Measurements from ENCODE around the gene CEL.
"Not testable (repeated sequence)": the region's sequence is repeated elsewhere in the genome, so short reads cannot be mapped to it uniquely, and the experiment has no call there.

The CEL gene

GRCh38 chr9:133061764-133062145 lies at the start of gene CEL:
TSS of gene CEL (plus strand) at chr9:133061981. CDS start at chr9:133062003, 22 bp downstream.
- not testable (repeated sequence) for FAIRE-seq

- no peak for FAIRE-seq
Measured at GRCh38 chr9:133014696-133015095, 47.1 kb upstream of the CEL start.

- FAIRE-seq: no peak
Measured at GRCh38 chr9:133023117-133023890, 38.5 kb upstream of the CEL start.

- no peak for FAIRE-seq
Measured at GRCh38 chr9:133026426-133026825, 35.4 kb upstream of the CEL start.

GRCh38 chr9:133027134-133027533 lies 34.6 kb upstream of the CEL start:
- no peak for FAIRE-seq

- FAIRE-seq: no peak
Measured at GRCh38 chr9:133028221-133028620, 33.6 kb upstream of the CEL start.

DNA sequence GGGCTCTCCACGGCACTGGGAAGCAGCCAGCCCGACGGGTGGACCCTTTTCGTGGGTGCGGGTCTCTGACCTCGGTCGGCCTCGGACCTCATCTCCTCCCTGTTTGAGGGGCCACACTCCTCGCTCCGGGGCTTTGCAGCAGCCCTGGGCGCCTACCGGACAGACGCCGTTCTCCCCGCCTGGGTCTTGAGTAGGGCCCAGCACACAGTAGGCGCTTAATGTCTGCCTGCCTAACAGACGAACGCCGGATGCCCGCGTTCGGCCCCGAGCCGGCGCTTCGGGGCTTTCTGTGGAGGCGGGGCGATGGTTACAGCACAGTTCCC lies 31.8 kb upstream of the CEL start:
- no peak for FAIRE-seq

GRCh38 chr9:133030317-133031129 lies 31.3 kb upstream of the CEL start, which contains the start of gene GTF3C5:
TSS of gene GTF3C5 (plus strand) at chr9:133030997. CDS start at chr9:133031012, 15 bp downstream.
- peak; percentile 99 for FAIRE-seq

DNA sequence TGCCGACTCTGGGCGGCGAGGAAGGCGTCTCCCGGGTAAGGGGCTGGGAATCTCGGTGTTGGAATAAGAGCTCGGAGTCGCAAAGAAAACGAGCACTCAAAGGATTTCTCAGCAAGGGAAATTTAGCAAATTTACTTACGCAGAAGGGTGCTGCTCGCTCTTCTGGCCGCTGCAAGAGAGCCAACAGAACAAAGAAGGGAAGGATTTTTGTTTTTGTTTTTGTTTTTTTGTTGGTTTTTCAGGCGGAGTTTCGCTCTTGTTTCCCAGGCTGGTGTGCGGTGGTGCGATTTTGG lies 30.7 kb upstream of the CEL start:
- no peak for FAIRE-seq

DNA sequence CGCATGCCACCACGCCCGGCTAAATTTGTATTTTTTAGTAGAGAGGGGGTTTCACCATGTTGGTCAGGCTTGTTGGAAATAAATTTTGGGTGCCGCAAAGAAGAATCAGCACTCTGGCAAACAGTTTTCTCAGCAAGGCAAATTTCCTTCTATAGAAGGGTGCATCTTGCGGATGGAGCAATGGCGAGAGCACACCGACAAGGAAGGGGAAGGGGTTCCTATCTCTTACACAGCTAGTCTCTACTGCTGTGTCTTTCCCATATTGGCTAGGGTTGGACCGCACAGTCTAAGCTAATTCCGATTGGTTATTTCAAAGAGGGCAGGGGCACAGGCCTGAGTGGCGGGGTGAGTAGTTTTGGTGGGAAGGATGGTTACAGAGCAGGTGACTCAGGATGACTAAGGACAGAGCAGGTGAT lies 30.3 kb upstream of the CEL start:
- no peak for FAIRE-seq

- no peak for FAIRE-seq
Measured at GRCh38 chr9:133032171-133032570, 29.6 kb upstream of the CEL start.

DNA sequence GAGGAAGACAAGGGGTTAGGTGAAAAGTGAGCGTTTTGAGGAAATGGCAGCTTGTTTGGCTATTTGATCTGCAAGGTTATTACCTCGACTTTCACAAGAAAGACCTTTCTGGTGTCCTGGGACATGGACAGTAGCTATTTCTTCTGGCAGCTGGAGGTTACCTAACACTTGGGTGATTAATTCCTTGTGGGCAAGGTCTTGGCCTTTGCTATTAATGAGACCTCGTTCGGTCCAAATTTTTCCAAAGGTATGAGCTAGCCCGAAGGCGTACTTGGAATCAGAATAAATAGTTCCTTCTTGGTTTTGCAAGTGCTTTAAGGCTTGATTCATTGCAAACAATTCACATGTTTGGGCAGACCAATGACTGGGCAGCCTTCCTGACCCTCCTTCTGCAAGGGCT lies 26.1 kb upstream of the CEL start:
- no peak for FAIRE-seq

DNA sequence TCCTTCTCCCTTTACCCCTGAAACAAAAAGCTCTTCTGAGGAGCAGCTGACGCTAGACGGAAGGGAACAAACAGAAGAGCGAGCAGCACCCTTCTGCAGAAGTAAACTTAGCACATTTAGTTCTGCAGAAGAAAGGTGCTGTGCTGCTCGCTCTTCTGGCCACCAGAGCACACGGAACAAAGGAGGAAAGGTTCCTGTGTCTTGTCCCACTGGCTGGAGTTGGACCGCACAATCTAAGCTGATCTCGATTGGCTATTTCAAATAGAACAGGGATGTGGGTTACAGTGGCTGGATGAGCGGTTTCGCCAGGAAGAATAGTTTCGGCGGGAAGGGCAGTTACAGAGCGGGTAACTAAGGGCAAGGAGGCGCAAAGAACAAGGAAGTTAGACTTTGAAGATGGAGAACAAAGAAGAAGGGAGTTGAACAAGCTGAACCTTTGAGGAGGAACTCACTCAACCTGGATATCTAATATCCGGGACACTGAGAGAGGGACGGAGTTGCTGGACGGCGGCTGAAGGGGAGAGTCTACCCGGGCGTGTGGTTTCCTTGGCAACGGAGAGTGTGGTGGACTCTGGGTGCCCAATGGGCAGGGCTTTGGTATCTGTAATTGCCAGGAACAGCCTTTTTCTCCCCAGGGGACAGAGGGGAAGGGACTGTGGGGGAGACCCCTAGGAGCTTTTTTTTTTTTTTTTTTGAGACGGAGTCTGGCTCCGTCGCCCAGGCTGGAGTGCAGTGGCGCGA lies 23.8 kb upstream of the CEL start:
- no peak for FAIRE-seq

DNA sequence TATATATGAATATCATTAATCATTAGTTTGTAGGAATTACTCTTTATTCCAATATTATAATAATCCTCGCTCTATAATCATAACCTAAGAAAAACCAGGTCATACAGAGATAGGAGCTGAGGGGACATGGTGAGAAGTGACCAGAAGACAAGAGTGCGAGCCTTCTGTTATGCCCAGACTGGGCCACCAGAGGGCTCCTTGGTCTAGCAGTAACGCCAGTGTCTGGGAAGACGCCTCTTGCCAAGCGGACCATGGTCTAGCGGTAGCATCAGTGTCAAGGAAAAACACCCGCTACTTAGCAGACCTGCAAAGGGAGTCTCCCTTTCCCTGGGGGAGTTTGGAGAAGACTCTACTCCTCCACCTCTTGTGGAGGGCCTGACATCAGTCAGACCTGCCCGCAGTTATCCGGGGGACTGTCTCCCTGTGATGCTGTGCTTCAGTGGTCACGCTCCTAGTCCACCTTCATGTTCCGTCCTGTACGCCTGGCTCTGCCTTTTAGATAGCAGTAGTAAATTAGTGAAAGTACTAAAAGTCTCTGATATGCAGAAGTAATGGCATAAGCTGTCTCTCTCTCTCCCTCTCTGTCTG lies 20.8 kb upstream of the CEL start:
- peak; percentile 11 for FAIRE-seq

DNA sequence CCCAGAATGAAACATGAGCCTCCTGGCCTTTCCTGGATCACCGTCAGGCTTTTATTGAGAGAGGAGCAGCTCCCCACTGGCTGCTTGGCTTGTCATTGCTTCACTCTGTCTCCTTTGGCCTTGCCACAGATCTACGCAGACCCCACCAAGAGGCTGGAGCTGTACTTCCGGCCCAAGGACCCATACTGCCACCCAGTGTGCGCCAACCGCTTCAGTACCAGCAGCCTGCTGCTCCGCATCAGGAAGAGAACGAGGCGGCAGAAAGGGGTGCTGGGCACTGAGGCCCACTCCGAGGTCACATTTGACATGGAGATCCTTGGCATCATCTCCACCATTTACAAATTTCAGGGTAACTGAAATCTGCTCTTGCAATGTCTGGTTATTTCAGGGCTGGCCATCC lies 19.8 kb upstream of the CEL start:
- no peak for FAIRE-seq

DNA sequence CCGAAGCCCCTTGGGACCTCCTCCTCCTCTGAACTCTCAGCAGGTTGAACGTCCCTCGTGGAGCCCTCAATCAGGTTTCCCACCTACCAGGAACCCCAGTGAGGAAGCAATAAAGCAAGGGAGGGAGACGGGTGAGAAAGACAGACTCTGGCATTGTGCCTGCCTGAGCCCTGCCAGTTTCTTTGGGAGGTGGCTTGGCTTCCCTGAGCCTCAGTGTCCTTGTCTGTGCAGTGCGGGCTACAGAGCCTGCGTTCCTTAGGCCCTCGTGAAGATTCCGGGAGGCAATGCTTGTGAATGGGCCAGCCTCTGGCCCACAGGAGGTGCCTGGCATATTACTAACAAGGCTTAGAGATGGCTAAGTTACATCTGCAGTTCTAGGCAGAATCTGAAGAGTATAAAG lies 19.1 kb upstream of the CEL start:
- no peak for FAIRE-seq

- FAIRE-seq: no peak
Measured at GRCh38 chr9:133043449-133044035, 18.2 kb upstream of the CEL start.

DNA sequence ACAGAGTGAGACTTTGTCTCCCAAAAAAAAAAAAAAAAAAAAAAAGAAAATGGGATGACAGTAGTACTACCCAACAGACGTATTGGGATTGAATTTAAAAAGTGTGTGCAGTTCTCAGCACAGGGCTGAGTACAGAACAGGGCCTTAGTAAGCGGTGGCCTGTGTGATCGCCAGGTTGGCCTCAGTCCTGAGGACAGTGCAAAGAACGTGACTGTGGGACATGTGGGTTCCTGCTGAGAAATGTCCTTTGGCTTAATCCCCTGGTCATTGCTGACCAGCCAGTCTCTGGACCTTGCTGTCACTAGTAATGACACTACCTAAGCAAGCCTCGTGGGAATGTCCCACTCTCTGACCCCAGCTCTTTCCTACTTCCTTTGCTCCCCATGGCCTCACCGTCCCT lies 17.7 kb upstream of the CEL start:
- no peak for FAIRE-seq

- FAIRE-seq: no peak
Measured at GRCh38 chr9:133044661-133045060, 17.1 kb upstream of the CEL start.

DNA sequence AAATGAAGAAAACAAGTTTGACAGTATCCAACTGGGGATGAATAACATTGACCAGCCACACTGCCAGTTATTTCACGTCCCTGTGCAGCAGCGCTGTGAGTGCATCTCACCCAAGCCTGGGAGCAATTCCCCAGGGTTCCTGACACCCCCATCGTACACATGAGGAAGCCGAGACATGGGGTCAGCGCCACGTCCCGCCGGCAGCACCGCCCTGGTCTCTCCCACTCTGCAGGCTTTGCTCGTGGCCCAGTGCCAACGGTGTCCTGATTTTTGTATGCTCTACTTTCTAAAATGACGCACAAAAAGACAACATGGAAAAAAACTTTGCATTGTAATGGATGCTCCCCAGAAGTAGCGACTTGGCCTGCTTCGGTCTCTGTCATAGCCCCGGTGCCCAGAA lies 16.6 kb upstream of the CEL start:
- FAIRE-seq: no peak

- FAIRE-seq: no peak
Measured at GRCh38 chr9:133046196-133046899, 15.4 kb upstream of the CEL start.

DNA sequence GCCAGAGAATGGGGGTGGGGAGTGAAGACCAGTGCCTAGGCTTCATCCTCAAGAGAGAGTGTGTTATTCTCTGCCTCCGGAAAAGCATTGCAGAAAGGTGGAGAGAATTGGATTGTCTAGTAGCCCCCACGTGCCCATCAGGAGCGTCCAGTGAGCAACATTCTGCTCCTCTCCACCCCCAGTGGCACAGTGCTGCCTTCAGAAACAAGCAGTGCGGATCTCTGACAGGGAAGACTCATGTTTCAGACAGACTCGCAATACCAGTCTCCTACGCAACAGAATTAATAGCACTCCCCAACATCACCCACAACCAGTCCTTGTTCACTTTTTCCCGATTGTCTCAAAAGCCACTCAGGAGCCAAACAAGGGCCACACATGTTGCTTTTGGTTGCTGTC lies 14.9 kb upstream of the CEL start:
- no peak for FAIRE-seq

Measured in G401.6 (cell line).